Lung microvascular endothelial cell (primary cell): ENCODE data around the gene PODXL. TPM values are rescaled to one million over a fixed set of nuclear protein-coding genes. Genes with fewer than 3 reads are reported as not detected.

Experiments
- DNase-seq, 2 donors: peaks; one replicate each; pipeline versions ENCODE4 v3.0.0 to v3.0.0-alpha.2; 2010; ENCODE audit warnings: low read depth in 2 of 2
- total RNA-seq: library from RNA; depleted of rRNA; stranded (reverse); fragments of >200 nt; gene quantifications from 2 replicates; pipeline ENCODE4 v1.2.1, GENCODE V29; 2014

The PODXL gene
- total RNA-seq, 1 donor from 2014 or later = 75.0 TPM

- DNase-seq = no peak
Observed at GRCh38 chr7:131564640-131565039, 8.2 kb upstream of the PODXL start.

DNA sequence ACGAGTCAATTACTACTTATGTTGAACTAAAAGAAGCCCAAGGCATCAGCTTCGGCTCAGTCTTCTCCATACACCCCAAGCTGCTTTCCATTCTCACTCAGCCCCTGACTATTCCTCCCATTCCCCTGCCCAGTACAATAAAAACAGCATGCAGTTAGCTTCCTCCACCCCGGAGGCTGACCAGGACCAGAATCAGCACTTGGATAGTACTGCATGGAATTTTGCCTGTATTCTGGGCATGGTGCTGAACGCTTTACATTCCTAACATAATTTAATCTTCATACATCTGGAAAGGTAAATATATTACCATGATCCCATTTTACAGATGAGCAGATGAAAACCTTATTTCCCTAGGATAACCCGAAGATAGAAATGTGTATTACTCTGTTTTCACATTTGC is 7.5 kb upstream of the PODXL start:
- DNase-seq = no peak

DNA sequence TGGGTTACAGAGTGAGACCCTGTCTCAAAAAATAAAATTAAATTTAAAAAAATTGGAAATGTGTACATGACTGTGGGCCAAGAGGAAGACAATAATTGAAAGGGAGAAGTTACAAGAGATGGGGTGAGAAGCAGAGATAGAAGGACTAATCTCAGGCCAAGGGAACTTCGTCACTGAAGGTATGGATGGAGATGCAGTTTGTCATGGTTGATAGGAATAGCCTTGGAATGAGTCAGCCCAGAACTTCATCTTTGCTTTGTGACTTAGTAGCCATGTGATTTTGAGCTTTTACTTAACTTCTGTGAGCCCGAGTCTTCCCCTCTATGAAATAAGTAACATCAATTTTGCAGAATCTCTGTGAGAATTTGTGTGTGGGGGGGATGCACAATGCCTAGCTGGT is 6.5 kb upstream of the PODXL start:
- DNase-seq = no peak

DNA sequence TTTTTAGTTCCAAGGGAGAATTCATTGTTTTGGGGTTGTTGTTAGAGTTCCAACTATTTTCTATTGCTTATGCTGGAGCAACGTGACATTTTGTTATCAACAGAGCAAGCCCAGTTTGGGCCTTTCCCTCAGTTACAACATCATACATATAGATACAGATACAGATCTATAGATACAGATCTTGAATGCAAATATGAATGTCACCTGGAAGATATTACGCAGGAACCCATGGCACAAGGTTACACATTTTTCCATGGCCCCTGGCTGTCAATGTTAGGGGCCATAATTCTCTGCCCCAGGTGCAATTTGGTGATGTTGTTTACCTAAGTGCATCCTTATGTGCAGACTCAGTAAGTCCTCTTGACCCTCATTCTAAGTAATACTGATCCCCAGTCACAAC is 3.6 kb upstream of the PODXL start:
- DNase-seq = no peak

DNA sequence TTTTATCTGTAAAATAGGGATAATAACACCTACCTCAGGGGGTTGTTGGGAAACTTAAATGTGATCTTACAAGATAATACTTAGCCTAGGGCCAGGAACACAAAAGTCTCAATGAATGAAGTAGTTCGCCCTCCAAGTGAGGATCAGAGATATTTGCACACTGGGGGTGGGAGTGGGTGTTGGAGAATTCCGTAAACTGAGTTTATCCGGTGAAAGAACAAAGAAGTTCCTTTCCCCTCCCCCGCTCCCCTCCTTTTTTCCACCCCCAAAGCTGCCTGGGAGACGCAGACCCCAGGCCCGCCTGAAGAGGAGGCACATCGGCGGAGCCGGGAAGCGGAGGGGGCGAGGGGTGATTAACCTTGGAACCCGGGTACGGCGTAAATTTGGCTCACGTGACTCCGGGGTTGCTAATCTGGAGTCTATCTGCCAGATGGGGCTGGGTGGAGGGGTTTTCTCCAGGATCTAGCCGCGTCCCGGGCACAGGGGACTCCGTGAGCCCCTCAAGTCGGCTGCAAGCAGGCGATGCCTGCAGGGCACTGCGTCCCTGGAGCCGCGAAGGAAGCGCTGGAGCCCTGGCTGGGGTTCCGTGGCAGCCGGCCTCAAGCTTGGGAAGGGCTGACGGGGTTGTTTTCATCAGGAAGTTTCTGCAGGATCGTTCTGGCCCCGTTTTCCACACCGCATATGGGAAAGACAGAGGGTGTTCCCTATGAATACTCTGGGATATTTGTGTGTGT is 1.4 kb upstream of the PODXL start:
- peak; percentile 49 to 90 for DNase-seq

GRCh38 chr7:131556909-131557651 is 652 bp upstream of the PODXL start:
- DNase-seq = no peak

GRCh38 chr7:131555552-131556052 is 826 bp downstream of the PODXL start:
- DNase-seq = no peak

- DNase-seq = no peak
Observed at GRCh38 chr7:131554880-131555516, 1.4 kb downstream of the PODXL start.

DNA sequence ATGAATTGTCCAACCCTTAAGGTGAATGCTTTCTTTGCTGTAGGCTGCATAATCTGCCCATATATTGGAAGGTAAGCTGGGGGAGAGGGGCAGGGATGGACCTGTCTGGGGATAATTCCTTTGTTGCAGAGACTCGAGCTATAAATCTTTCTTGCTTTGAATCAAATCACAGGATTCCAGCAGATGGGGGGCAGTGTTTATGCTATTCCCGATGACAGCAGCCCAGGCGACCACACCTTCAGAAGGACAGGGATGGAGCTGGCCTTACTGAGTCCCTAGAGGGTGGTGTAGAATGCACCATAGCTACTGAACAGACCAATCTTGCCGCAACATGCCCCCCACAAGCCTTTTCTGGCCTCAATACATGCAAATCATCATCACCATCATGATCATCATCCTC is 2.5 kb downstream of the PODXL start:
- peak; percentile 39 to 46 for DNase-seq

- no peak for DNase-seq
Observed at GRCh38 chr7:131552053-131552452, 4.4 kb downstream of the PODXL start.

DNA sequence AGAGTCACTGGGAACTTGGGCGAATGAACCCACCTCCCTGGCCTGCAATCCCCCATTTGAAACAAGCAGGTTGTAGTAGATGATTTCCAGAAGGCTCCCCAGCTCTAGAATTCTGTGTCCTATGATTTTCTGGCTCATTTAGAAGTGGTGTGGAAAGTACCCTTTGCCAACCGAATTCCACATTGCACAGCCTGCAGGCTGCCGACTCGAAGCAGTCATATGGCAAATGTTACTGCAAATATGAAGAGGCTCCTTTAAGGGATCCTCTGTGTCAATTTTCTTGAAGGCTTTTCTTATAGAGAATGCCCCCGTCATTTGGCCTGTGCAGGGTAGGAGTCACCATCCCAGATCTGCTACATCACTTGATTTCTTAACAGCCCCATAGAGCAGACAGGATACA is 5.6 kb downstream of the PODXL start:
- peak in 1 of 2 donors; percentile 28 for DNase-seq

GRCh38 chr7:131548371-131548770 is 8.1 kb downstream of the PODXL start:
- no peak for DNase-seq

DNA sequence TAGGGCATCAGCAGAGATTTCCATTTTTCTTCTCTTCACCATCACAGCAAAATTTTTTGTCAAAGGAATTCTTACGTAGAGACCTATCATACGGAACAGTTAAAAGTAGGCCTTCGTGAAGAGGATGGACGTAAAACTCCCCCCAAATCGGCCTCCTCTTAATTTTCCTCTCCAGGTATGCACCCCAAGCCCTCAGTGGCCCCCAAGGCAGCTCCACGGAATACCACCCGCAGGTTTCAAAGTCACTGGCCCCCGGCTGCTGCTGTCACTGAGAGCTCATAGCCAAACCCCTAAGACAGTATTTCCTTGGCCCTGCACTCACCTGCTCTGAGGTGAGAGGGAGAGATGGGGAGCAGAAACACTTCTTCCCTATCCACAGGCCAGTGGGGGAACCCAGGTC is 8.8 kb downstream of the PODXL start:
- DNase-seq = no peak

DNA sequence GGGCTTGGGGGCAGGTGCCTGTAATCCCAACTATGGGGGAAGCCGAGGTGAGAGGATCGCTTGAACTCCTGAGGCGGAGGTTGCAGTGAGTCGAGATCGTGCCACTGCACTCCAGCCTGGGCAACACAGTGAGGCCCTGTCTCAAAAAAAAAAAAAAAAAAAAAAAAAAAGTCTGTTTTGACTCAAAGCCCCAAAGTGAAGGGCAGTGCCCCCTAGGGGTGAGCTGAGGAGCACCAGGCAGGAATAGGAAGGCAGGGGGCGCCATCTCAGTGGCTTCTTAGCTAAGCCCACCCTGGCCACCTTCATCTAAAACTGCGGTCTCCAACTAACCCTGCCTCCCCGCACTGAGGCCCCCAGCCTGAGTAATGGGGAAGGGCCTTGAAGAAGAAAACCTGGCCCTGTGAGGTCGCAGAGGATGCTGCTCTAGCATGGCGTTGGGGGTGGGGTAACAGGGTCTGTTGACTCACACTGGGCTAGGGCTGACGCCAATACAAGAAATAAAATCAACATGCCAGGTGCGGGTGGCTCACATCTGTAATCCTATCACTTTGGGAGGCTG is 9.8 kb downstream of the PODXL start:
- DNase-seq = peak; percentile 67 to 71

GRCh38 chr7:131546126-131546525 is 10.3 kb downstream of the PODXL start:
- DNase-seq = peak; percentile 58 to 60

DNA sequence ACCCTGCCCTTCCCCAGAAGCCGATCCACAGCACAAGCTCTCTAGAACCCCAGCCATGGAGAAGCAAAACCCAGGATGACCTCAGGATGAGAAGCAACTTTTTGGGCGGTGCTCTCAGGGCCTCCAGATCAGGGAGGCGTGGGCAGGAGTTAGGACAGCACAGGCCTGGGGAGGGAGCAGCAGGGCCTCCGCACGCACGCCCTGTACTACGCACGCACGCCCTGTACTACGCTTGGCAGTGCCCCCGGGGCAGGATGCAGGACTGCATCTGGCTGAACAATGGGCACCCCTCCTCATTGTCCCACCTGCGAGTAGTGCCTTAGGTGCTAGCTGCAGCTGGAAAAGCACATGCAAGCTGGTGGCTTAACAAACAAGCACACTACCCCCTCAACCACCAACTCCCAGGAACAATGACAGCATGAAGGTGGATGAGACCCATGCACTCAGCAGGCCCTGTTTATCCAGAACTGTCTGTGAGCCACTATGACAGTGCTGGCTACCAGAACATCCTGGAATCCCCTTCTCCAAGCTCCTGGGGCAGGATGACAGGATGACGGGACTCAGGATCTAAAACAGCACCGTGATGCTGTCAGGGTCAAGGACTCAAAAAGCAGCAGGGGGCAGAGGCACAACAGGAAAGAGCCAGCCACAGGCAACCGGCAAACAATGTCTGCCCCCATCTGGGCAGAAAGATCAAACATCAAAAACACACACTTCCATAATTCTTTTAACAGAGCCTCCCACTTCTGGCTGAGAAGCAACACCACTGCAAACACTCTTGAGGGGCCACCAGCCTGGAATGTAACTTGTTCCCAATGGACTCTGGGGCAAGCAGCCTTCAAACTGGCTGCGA is 11.8 kb downstream of the PODXL start:
- peak; percentile 79 to 87 for DNase-seq

- no peak for DNase-seq
Observed at GRCh38 chr7:131544021-131544420, 12.4 kb downstream of the PODXL start.

- DNase-seq = no peak
Observed at GRCh38 chr7:131543298-131543697, 13.1 kb downstream of the PODXL start.

DNA sequence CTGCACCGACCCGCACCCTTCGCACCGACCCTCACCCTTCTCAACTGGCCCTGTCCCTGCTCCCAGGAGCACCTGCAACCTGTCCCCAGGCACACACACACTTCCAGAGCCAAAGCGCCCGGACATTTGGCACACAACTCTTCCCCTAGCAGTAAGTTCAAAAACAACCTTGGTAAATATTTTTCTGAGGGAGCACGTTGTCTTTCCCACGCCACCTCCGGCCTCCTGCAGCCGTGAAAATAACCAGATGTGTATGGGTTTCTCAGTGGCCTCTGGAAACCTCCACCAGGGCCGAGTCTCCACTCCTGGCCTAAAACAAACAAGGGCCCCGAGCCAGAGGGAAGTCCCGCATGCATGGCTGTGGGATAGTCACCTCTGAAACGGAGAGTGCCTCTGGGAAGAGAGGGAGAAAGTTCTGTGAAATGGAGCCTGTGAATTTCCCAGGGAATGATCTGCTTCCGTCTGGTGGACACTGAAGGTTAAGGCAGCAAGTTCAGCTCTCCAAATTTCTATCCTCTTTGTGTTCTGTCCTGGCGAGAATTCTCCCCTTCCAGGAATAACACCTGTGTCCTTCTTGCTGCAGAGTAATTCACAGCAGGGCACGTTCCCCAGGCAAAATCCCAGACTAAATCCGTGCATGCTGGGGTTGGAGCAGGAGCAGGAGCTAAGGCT is 15.8 kb downstream of the PODXL start:
- DNase-seq = peak; percentile 90 to 95

DNA sequence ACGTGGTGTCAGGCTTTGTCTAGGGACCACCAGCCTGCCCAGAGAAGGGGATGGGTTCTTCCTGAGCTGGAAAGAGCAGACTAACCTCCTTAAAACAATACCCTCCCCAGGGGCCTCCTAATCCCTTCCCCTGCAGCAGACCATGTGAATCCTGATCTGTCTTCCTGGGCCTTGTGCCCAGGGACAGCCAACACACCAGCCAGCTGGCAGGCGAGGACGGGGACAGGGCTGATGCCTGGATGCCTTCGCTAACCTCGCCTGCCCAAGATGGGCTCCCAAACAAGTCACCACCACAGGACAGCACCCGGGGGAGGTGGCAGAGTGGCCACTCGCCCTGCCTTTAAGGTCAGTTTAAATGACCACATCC is 17.6 kb downstream of the PODXL start:
- peak; percentile 36 to 44 for DNase-seq
